Astrocyte of the spinal cord (primary cell): ENCODE data around the gene MICOS13.

Source experiments
- DNase-seq: peaks from one replicate; pipeline ENCODE4 v3.0.0; 2011; ENCODE audit warnings: low read depth, low spot score
- H3K4me3 ChIP-seq: 2 replicates; pipeline ENCODE4 v1.5.1; 2011; ENCODE audit warnings: low read depth, mild to moderate bottlenecking, low read length, moderate library complexity
- in situ Hi-C: cut with HindIII; loops from 2 replicates; pipeline ENCODE4 v1.10.0; 2017; ENCODE audit warnings: low sequenced_read_pairs
- TF ChIP-seq, protein P1 (sequence below): IDR thresholded peaks from 2 replicates; pipeline ENCODE4 v1.5.1; 2012; ENCODE audit warnings: low read depth, mild to moderate bottlenecking, low read length, inconsistent platforms

MICOS13 gene

DNA sequence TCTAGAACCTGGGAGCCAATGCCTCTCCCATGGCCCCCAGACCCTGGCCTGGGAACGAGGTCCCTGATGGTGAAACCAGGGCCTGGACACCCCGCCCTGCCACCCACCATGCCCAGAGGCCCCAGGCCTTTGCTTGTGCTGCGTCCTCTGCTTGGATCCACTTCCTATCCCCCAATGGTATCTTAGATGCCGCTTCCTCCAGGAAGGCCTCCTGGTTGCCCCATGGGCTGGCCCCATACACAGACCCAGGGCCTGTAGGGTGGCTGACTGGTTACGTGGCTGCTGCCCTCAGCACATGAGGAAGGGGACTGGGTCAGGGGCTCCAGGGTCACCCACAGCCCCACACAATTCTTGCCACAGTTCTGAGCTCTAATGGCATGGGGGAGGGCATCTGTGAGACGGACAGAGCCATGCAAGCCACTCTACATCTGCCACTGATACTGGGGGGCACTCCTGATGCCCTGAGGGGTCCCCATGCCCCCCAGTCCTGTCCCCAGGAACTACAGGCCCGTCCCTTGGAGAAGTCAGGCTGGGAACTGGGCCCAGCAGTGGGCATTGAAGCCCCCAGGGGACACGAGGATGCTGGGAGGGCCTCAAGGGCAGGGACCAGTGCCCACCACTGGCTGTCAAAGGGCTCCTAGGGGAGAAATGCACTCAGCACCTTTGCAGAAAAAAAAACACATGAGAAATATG is 14.8 kb upstream of the MICOS13 start:
- TF ChIP-seq, protein P1, sequence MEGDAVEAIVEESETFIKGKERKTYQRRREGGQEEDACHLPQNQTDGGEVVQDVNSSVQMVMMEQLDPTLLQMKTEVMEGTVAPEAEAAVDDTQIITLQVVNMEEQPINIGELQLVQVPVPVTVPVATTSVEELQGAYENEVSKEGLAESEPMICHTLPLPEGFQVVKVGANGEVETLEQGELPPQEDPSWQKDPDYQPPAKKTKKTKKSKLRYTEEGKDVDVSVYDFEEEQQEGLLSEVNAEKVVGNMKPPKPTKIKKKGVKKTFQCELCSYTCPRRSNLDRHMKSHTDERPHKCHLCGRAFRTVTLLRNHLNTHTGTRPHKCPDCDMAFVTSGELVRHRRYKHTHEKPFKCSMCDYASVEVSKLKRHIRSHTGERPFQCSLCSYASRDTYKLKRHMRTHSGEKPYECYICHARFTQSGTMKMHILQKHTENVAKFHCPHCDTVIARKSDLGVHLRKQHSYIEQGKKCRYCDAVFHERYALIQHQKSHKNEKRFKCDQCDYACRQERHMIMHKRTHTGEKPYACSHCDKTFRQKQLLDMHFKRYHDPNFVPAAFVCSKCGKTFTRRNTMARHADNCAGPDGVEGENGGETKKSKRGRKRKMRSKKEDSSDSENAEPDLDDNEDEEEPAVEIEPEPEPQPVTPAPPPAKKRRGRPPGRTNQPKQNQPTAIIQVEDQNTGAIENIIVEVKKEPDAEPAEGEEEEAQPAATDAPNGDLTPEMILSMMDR: no peak
- in situ Hi-C loops: no loop called here
- H3K4me3 ChIP-seq: no peak overlapping the region
- DNase-seq: no peak

DNA sequence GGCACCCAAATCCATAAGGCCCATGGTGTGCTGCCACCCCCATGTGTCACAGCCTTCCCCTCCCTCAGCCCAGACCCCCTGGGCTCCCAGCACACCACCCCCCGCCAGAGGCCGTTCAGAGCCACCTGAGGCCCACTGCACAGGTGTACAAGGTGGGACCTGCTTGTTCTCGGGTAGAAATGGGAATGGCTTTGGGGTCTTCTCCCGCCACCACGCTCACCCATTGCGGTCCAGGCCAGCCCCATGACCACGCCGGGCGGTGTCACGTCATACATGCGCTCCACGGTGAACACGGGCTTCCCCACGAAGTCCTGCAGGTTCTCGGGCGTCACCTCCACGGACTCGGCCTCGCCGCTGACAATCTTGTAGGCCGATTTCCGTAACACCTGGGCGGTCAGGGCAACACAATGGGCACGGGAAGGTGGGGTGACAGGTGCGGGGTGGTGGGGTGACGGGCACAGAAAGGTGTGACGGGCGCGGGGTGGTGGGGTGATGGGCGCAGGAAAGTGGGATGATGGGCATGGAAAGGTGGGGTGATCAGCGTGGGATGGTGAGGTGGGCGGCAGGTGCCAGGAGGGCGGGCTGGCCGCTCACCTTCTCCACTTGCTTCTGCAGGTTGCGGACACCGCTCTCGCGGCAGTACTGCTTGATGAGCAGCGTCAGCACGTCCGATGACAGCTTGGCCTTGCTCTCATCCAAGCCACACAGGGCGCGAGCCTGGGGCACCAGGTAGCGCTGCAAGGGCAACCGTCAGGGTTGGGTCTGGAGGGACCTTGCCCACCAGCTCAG is 14.0 kb upstream of the MICOS13 start:
- DNase-seq: no peak
- in situ Hi-C loops: no loop called here
- TF ChIP-seq, protein P1: no peak
- H3K4me3 ChIP-seq: no peak overlapping the region

DNA sequence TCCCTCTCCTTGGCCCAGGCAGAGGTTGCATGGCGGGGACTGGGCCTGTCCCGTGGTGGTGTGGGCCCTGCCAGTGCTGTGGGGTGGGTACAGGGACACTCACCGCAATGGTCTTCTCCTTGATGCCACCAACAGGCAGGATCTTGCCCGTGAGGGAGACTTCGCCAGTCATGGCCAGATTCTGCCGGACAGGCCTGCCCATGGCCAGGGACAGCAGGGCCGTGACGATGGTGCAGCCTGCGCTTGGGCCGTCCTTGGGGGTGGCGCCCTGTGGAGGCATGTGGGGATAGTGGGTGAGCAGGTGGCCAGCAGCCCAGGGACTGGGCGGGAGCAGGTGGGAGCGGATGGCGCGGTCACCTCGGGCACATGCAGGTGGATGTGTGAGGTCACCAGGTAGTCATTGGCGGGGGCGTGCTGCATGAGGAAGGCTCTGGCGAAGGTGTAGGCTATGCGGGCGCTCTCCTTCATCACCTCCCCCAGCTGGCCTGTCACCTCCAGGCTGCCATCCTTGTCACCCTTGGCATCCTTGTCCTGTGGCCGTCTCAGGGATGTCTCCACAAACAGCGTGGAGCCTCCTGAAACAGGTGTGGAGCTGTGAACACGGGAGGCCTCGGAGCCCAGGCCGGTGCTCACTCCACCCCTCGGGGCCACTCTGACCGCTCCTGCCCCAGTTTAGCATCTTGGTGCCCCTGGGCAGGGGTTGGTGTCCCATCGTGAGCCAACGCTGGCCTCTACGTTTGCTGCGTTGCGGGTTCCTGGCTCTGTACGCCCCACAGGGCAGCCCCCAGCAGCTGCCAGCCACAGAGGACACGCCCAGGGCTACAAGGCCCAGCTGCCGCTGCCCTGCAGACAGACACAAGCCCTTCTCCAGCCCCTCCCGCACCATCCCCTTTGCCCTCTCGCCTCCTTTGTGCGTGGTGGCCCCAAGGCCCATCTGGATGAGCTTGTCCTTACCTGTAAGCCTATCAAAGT is 13.2 kb upstream of the MICOS13 start:
- in situ Hi-C loops: no loop called here
- H3K4me3 ChIP-seq: no peak overlapping the region
- DNase-seq: no peak
- TF ChIP-seq, protein P1: no peak

- DNase-seq: no peak
- in situ Hi-C loops: no loop called here
- TF ChIP-seq, protein P1: no peak
- no peak overlapping the region for H3K4me3 ChIP-seq
Observed at GRCh38 chr19:5692723-5693194, 12.4 kb upstream of the MICOS13 start.

GRCh38 chr19:5691822-5692722 is 11.8 kb upstream of the MICOS13 start:
- TF ChIP-seq, protein P1: no peak
- in situ Hi-C loops: no loop called here
- no peak for DNase-seq

More at GRCh38 chr19:5691822-5692722, 11.8 kb upstream of the MICOS13 start:
- peak overlapping the region; percentile 99 for H3K4me3 ChIP-seq
